Amniotic stem cell (primary cell): ENCODE results near the gene PPARGC1A.

Experiments
- DNase-seq: peaks from one replicate; lab custom pipeline; 2025; lab: John Stamatoyannopoulos, UW

Gene PPARGC1A

DNA sequence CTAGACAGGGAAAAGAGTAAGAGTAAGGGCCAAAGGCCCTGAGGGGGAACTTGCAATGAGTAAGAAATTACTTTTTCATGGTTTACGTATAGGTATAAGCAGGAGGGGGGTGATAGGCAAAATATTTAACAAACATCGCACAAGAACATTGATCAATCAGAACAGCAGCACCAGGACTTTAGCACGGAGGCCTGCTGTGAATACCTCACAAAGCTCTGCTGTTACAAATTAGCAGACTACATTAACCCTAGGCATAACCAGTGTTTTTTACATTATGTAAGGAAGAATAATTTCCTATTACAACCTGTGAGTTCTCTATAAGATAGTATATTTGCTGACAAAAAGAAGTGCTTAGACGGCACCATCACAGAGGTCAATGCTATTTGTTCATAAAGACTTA is 44.9 kb downstream of the PPARGC1A start:
- no peak for DNase-seq

DNA sequence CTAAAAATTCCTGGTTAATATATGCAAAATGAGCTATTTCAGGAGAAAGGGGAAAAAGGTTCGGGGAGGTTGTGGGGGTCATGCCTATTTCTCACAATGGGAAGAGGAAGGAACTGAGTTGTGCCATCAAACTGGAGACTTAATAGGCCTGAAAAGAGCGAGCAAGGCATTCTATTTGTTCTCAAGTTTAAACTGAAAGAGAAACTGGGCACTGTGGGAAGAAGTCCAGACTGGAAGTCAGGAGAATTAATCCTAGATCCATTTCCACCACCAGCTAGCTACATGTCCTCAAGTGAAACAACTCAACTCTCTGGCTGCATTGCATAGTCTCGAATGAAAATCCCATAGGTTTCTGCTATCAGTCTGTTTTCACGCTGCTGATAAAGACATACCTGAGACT is 50.6 kb downstream of the PPARGC1A start:
- no peak for DNase-seq

DNA sequence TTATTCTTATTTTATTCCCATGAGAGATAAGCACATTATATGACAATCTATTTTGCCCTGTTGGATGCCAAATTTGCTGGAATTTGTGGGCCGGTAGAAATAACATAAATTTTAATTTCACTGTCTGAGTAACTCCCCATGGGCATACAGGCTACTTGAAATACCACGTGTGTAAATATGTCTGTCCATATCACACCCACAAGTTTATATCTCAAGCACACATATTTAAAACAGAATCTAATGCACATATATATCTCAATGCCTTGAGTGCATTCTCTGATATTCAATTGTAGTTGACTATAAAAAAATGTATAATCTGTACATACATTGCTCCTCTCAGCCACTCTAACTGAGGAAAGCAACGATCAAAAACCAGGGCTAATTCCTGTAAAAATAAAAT is 51.2 kb downstream of the PPARGC1A start:
- DNase-seq = no peak

DNA sequence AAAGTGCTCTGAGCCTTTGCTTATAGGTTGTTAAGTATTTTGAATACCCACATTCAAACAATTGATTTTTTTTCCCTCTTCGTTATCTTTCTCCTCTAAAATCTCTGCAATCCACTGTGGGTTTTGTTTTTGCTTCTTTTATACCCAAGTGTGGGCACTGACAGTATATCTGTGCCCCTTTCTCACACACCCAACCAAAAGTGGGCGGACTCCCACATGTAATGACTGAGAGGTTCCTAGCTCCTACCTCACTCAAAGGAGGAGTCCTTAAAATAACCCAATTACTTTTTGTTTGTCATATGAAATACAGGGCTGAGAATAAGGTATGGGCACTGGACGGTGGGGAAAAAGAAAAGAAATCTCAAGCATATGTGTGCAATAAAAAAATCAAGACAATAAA is 51.7 kb downstream of the PPARGC1A start:
- DNase-seq = no peak

DNA sequence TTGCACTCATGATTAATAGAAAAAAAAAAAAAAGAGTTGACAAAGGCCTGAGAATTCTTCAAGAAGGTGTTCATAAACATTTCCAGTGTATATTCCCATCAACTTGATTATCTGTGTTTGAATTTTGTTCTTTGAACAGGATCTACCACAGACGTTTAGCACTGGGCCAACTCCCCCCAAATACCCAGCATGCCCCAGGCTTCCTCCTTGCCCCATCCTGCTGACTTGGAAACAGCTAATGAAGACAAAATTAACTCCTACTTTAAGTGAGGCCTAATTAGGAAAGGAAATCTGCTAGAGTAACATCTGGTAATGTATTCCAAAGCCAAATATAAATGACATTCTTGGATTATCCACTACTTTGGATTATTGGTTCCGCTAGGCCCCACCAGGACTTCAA is 52.5 kb downstream of the PPARGC1A start:
- no peak for DNase-seq

DNA sequence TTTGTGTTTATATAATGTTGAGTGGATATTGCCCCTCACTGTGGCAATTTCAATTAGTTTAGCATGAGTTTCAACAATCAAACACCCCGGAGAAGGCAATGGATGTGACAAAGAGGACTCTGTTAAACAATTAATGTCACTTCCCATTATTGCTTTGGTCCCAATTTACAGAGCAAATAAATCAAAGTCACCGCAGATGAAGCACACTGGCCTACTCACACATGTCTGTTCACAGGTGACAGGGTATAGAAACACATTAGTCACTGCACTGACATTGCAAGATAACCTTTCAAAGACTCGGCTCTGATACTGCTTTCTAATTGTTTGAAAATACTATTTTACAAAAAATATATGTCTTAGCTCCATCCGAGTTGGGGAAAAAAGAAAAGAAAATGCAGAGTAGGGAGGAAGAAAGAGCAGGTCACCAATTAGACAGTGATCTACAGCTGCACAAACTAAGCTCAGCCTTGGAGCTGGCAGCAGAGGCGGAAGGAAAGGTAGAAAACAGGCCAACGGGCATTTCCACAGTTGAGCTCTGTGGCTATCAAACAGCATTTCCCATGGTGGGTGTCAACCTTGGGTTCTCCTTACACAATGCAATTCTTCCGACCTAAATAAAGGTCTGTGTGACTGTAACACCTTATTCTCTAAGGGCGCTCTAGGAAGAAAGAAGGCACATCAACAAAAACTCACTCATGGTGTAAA is 53.9 kb downstream of the PPARGC1A start:
- DNase-seq = no peak

DNA sequence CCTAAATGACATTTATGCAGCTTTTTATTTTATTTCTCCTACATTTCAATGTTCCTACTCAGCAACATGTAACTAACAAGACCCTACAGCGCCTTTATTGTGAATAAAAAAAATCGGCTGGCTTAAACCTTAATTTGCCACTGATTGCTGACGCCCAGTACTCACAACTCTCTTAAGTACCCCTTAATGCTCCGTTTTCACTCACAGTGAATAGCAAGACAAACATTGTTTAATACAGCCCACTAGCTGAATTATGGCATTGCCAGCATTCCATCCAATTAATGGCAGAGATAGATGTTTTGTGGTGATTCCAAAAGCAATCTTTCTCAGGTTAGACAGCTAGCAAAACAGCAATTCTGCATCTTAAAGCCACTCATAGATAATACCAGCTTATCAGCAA is 61.1 kb downstream of the PPARGC1A start:
- DNase-seq = no peak

DNA sequence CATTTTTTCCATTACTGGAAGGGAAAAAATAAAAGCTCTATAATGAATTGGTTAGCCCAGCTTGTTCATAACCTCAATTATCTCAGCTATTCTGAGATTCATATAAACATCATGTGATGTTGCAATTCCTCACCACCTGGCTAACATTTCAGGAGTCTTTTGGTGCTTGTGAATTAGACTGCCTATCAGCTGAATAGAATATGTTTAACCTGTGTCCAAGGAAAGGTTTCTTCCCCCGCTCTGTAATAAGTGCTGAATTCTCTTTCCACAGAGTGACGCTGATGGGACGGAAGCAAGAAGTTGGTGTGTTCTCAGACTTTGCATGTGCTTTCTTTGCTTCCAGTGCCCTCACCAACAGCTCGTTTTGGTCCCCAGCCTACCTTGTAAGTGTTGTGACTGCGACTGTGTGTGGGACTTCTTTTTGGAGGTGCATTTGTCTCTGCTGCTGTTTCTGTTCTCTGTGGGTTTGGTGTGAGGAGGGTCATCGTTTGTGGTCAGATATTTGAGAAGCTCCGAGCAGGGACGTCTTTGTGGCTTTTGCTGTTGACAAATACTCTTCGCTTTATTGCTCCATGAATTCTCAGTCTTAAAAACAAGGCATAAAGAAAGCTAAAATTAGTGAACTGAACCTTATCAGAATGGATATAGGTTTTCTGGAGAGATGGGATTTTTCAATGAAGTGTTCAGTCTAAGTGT is 61.7 kb downstream of the PPARGC1A start:
- no peak for DNase-seq

DNA sequence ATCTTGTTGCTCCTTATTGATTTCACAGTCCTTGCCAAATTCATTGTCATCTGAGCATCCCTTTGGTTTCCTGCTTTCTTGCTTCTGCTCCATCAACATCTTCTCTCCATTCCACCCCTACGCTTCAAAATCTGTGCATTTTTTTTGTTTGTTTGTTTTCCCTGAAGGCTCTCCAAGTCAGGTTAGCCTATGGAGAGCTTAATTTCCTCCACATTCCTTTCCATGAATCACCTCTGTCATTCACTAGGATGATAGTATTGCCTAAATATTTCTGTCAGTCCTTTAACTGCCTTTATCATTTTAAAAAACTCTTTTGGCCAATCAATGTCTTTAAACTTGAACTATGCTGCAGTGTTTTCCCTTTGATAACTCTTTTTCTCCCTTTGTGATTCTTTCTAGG is 67.7 kb downstream of the PPARGC1A start:
- no peak for DNase-seq

DNA sequence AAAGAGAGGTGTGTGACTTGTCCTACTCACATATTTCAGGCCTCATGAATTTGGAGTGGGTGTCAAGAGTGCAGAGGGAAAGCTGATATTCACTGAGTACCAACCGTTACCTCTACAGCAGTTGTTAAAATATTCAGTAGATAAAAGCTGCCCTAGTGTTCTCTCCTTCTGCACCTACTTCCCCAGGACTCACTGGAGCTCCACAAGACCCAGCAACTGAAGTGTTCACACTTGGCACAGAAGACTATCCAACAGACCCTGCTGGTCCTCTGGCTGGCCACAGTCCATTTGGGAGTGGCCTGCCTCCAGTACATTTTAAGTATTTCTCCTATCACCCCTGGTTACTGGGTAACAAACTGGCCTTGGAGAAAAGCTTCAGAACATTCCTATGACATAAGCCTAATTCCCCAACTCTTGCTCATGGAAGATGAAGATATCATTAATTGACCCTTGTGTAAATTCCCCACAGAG is 70.8 kb downstream of the PPARGC1A start:
- no peak for DNase-seq

DNA sequence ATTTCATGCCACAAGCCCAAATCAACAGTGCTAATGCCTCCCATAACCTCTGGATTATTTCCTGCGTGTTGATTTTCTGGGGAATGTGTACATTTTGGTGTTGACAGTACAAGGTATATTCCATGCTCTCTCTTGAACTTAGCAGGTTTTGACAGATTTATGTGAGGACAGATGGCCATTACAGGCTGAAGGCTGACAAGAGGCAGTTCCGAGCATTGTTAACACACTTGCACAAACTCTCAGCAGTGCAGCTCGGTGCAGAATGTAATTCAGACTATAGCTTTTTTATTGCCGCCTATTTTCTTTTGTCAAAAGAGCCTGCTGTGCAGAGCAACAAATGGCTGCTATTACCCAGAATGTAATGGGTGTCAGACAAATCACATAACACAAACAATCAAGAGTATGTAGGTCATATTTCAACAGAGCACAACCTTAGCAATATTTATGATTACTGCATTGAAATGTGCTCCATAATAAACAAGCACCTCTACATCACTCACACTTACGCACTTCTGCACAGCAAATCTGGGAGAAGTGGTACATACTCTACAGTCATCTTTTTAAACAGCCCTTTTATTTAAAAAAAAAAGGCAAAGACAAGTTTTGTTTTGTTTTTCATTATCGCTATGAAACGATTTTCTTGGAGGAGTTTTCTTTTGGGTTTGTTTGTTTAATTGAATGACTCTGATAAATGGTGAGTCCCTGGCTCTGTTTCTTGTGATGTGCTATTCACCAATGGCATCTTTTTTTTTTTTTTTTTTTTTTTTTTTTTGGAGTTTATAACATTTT is 71.6 kb downstream of the PPARGC1A start:
- DNase-seq = no peak

DNA sequence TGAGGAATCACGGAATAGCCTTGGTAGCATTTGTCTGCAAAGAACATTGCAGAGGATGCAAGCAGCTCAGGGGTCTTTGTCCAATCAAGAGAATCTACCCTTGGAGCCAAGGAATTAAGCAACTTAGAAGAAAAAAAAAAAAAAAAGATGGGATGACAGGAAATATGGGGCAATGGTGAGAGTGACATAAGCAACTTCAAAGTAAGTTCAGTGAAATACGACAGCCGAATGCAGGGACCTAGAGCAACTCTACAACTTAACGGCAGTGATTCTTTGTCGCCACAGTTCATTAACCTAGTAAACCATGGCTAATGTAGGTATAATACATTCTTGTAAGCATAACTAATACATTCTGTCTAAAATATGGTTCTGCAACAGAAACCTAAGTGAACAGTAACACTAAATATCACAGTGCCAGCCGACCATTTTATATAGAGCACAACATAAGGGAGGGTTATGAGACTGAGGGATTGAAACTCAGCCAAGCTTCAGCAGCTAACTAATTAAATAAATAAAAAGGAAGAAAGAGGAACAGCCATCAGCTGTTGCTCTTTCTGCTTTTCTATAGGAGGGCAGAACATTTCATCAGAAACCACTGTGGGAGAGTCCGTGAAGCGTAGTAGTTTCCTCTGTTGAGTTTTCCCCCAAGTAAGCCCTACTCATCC is 74.7 kb downstream of the PPARGC1A start:
- DNase-seq = no peak

DNA sequence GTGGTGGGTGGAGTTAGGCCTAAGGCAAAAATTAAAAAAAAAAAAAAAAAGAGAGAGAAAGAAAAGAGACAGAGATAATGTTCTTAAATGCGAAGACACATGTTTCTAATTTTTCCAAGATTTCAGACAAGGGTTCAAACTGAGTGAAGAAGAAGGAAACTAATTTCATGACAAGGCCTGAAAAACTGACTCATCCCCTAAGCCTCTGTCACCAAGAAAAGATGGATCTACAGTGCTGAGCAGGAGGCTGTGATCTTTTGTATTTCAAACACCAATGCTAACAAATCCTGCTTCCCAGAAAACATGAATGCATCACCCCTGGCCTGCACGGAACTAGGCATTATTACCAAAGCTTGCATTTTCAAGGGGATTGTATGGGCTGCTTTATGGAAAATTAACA is 75.3 kb downstream of the PPARGC1A start:
- no peak for DNase-seq

DNA sequence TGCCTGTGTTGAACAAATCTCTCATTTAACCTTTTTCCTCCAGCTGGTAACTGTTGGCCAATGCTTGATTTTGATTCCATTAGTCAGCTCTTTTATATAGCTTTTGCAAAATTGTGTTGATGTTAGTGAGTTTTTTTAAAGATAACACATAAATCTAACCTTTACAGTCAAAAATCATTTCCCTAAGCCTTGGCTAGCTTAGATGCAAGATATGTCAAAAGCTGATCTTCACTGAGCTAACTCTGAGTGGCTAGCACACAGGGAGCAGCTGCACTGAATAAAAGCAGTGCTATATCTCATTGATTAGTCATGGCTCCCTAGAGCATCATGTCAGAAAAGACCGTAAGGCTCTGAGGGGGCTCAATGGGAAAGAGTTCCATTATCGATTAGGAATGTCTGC is 78.7 kb downstream of the PPARGC1A start:
- no peak for DNase-seq

DNA sequence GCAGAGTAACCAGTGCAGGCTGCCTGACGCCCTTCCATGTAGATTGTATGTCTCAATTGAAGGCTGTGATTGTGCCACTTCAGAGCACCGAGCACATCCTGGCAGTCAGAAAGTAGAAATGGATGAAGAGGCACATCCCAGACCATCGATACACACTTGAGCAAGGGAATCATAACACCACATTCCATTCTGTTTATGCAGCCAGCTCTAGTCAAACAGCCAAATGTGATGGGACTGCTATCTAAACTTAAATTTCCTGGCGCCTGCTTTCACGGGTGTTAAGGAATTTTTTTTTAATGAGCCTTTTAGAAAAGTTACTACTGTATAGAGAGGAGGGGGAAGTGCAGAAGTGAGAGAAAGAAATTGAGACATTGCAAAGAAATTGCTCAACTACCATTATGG is 84.4 kb downstream of the PPARGC1A start:
- DNase-seq = no peak

DNA sequence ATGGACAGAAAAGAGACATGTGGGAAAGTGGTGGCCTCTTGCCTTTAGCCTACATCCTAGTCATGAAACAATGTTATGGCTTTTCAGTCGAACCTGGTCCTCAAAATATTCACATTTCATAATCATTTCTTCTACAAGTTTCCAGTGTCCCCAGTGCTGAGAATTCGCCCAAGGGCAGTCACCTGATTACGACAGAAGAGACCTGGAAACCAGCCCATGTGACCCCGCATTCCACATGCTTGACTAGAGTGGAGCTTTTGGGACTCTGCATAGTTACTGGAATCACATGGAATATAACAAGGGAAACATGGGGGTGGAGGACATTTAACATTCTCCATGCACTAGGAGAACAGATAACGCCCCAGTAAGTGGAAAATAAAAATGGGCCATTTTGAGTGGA is 100.1 kb downstream of the PPARGC1A start:
- DNase-seq = no peak

DNA sequence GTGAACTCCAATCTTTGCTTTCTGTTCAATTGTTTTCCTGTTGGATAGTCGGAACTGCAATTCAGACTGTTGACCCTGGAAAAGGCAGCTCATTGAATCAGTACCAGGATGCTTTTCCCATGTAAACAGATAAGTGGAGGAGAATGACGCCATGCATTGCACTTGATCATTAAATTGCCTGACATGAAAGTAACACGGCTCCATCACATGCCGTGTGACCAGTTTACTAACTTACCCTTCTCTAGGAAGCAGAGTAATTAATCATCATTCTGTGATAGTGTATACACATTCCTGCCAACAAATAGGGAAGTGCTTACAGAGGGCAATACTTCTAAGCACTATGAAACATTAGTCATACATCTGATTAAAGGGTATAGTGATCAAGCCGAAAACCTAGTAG is 101.4 kb downstream of the PPARGC1A start:
- DNase-seq = no peak

DNA sequence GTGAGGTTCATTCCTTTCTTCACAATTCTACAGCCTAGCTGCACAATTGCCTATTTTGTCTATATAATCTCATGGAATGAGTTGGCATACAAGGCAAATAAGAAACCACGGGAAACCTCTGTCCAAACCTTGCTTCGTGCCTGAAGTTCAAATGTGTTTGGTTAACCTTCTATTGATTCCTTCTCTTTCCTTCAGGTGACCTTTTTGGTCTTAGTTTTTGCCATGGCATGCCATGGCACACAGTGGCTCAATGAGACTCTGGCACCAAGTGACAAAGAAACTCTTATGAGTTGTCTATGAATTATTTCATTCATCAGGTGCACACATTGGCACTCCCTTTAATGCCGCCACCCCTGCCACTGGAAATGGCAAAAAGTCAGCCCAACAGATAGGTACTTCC is 101.8 kb downstream of the PPARGC1A start:
- no peak for DNase-seq

DNA sequence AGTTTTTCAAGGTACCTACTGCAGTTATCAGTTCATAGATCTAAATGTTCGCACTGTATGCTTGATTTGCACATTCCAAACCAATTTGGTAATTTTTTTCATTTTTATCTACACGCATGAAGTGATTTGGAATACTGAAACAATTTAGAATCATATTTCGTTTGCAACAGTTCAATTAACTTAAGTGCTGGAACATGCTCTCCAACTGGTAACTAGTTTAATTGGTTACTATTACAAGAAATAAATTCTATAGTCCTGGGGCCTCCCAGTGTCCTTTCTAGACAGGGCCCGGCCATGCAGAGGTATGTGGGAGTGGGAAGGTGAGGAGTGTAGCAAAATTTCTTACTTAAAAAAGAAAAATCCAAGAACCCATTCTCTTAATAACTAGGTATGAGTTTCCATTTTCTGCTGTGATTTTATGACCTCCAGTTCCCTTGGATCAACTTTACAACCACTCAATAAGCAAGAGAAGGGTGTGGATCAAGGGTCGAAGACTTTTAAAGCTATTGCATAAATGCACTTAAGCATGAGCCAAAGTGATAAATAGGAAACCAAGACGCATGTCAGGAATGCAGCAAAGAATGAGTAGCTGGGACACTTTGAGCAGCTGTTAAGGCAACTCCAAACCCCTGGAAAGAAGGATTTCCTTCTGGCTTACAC is 106.9 kb downstream of the PPARGC1A start:
- no peak for DNase-seq

DNA sequence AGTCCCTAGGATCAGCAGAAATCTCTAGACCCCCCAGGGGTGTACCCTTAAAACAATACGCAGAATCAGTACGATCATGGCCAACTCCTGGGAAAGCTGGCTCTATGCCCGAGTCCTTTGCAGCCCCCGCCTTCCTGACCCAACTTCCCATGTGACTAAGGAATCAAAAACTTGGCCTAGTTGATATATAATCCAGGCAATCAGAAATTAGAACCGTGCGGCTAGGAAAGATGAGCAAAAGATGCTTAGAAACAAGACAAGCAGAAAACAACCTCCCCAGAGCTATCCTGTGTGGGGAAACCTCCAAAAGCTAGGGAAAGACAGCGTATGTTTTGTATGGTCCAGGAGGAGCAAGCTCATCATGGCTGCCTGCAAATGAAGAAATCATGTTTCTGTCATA is 110.0 kb downstream of the PPARGC1A start:
- no peak for DNase-seq

DNA sequence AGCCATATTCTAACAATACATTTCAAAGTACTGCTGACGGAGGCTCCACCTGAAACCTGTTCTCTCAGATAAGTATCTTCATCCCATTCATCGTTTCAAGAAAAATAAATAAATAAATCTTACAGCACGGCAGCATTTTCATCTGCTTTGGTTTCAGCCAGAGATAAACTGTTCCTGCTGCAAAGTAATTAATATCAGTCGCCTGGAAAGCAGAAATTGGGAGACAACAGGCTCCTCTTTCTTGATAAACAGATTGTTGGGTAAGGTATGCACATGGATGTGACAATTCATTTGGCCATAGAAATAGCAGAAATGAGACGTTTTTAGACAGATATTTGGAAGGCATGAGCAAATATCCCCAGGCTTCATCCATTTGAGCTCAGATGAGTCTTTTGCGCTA is 110.4 kb downstream of the PPARGC1A start:
- DNase-seq = no peak

DNA sequence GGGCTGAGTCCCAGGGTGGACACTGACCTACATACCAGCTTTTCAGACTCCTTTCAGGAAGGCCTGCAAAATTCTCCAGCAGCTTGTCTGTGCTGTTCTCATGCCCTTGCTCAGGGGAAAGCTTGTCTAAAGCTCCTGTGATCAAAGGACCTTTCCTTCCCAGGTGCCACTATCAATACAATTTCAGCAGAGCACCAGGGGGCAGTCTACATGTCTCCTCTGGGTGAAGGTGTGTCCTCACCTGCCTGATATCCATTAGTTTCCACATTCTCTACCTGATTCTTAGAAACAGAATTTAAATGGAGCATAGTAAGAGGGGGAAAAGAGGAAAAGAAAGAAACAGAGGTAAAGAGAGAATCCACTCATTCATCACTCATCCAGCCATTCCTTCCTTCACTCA is 114.2 kb downstream of the PPARGC1A start:
- DNase-seq = no peak
